HEK293 (cell line): ENCODE data around the gene PBLD.

Source experiments
- BCL11A ChIP-seq: fragments of 450-650 bp; formaldehyde crosslinking; IDR thresholded peaks from 2 replicates; pipeline ENCODE4 v1.5.1; 2016; ENCODE audit warnings: low read depth, missing biosample characterization, missing genetic modification characterization
- KLF1 ChIP-seq: fragments of 450-650 bp; formaldehyde crosslinking; IDR thresholded peaks from 2 replicates; pipeline ENCODE4 v1.5.1; 2016; ENCODE audit warnings: missing biosample characterization, missing genetic modification characterization
- WT1 ChIP-seq: fragments of 450-650 bp; formaldehyde crosslinking; IDR thresholded peaks from 2 replicates; pipeline ENCODE4 v1.5.1; 2016; ENCODE audit warnings: missing biosample characterization, missing genetic modification characterization
- YY2 ChIP-seq: fragments of 450-650 bp; formaldehyde crosslinking; IDR thresholded peaks from 2 replicates; pipeline ENCODE4 v1.5.1; 2016; ENCODE audit warnings: missing biosample characterization, missing genetic modification characterization
- ZBTB1 ChIP-seq: fragments of 450-650 bp; formaldehyde crosslinking; IDR thresholded peaks from 2 replicates; pipeline ENCODE4 v1.5.1; 2016; ENCODE audit warnings: missing biosample characterization, missing genetic modification characterization
- ZBTB17 ChIP-seq: fragments of 450-650 bp; formaldehyde crosslinking; IDR thresholded peaks from 2 replicates; pipeline ENCODE4 v1.5.1; 2016; ENCODE audit warnings: missing biosample characterization, missing genetic modification characterization
- ZBTB8A ChIP-seq: fragments of 450-650 bp; formaldehyde crosslinking; IDR thresholded peaks from 2 replicates; pipeline ENCODE4 v1.5.1; 2016; ENCODE audit warnings: missing biosample characterization, missing genetic modification characterization
- ZFHX2 ChIP-seq: fragments of 450-650 bp; formaldehyde crosslinking; conservative IDR thresholded peaks from 2 replicates; pipeline ENCODE4 v1.5.1; 2016; ENCODE audit warnings: missing biosample characterization, missing genetic modification characterization
- ZFP37 ChIP-seq: fragments of 450-650 bp; formaldehyde crosslinking; IDR thresholded peaks from 2 replicates; pipeline ENCODE4 v1.5.1; 2016; ENCODE audit warnings: missing biosample characterization, missing genetic modification characterization
- ZFP69B ChIP-seq: fragments of 450-650 bp; formaldehyde crosslinking; IDR thresholded peaks from 2 replicates; pipeline ENCODE4 v1.5.1; 2016; ENCODE audit warnings: missing biosample characterization, missing genetic modification characterization
- ZNF112 ChIP-seq: fragments of 450-650 bp; formaldehyde crosslinking; IDR thresholded peaks from 2 replicates; pipeline ENCODE4 v1.5.0; 2017; ENCODE audit warnings: missing biosample characterization, missing genetic modification characterization
- ZNF121 ChIP-seq: fragments of 450-650 bp; formaldehyde crosslinking; IDR thresholded peaks from 2 replicates; pipeline ENCODE4 v1.5.1; 2016; ENCODE audit warnings: missing biosample characterization, missing genetic modification characterization
- ZNF214 ChIP-seq: fragments of 450-650 bp; formaldehyde crosslinking; IDR thresholded peaks from 2 replicates; pipeline ENCODE4 v1.5.1; 2017; ENCODE audit warnings: missing biosample characterization, mild to moderate bottlenecking, missing genetic modification characterization, borderline replicate concordance
- ZNF24 ChIP-seq: fragments of 450-650 bp; formaldehyde crosslinking; IDR thresholded peaks from 2 replicates; pipeline ENCODE4 v1.5.1; 2016; ENCODE audit warnings: missing biosample characterization, missing genetic modification characterization
- ZNF311 ChIP-seq: fragments of 450-650 bp; formaldehyde crosslinking; IDR thresholded peaks from 2 replicates; pipeline ENCODE4 v1.5.1; 2017; ENCODE audit warnings: missing biosample characterization, missing genetic modification characterization, borderline replicate concordance
- ZNF341 ChIP-seq: fragments of 450-650 bp; formaldehyde crosslinking; IDR thresholded peaks from 2 replicates; pipeline ENCODE4; 2016; ENCODE audit warnings: low read depth, missing biosample characterization, missing genetic modification characterization
- ZNF37A ChIP-seq: fragments of 450-650 bp; IDR thresholded peaks from 2 replicates; pipeline ENCODE4 v1.5.1; 2018; ENCODE audit warnings: missing biosample characterization, missing genetic modification characterization
- ZNF391 ChIP-seq: fragments of 450-650 bp; formaldehyde crosslinking; IDR thresholded peaks from 2 replicates; pipeline ENCODE4 v1.5.1; 2016; ENCODE audit warnings: low read depth, missing biosample characterization, missing genetic modification characterization, borderline replicate concordance
- ZNF394 ChIP-seq: fragments of 450-650 bp; formaldehyde crosslinking; IDR thresholded peaks from 2 replicates; pipeline ENCODE4 v1.5.1; 2016; ENCODE audit warnings: missing biosample characterization, missing genetic modification characterization, mild to moderate bottlenecking, moderate library complexity, borderline replicate concordance
- ZNF433 ChIP-seq: fragments of 450-650 bp; formaldehyde crosslinking; IDR thresholded peaks from 2 replicates; pipeline ENCODE4 v1.5.1; 2016; ENCODE audit warnings: missing biosample characterization, missing genetic modification characterization, low read depth
- ZNF501 ChIP-seq: fragments of 450-650 bp; formaldehyde crosslinking; IDR thresholded peaks from 2 replicates; pipeline ENCODE4 v1.5.1; 2016; ENCODE audit warnings: missing biosample characterization, missing genetic modification characterization
- ZNF670 ChIP-seq: fragments of 450-650 bp; formaldehyde crosslinking; IDR thresholded peaks from 2 replicates; pipeline ENCODE4 v1.5.1; 2016; ENCODE audit warnings: missing biosample characterization, missing genetic modification characterization, low read depth
- ZNF837 ChIP-seq: fragments of 450-650 bp; formaldehyde crosslinking; IDR thresholded peaks from 2 replicates; pipeline ENCODE4 v1.5.1; 2016; ENCODE audit warnings: missing biosample characterization, missing genetic modification characterization
- ZSCAN16 ChIP-seq: fragments of 450-650 bp; formaldehyde crosslinking; IDR thresholded peaks from 2 replicates; pipeline ENCODE4 v1.5.1; 2016; ENCODE audit warnings: missing biosample characterization, missing genetic modification characterization
- TF ChIP-seq, protein P1 (sequence below): fragments of 450-650 bp; formaldehyde crosslinking; IDR thresholded peaks from 2 replicates; pipeline ENCODE4 v1.5.1; 2016; ENCODE audit warnings: missing biosample characterization, missing genetic modification characterization
- TF ChIP-seq, protein P2 (sequence below): fragments of 450-650 bp; formaldehyde crosslinking; IDR thresholded peaks from 2 replicates; pipeline ENCODE4 v1.5.1; 2017; ENCODE audit warnings: missing biosample characterization, missing genetic modification characterization
- TF ChIP-seq, protein P3 (sequence below): fragments of 450-650 bp; formaldehyde crosslinking; IDR thresholded peaks from 2 replicates; pipeline ENCODE4 v1.5.1; 2016; ENCODE audit warnings: missing biosample characterization, missing genetic modification characterization, borderline replicate concordance
- TF ChIP-seq, protein P4 (sequence below): fragments of 450-650 bp; formaldehyde crosslinking; IDR thresholded peaks from 2 replicates; pipeline ENCODE4 v1.5.1; 2016; ENCODE audit warnings: missing biosample characterization, missing genetic modification characterization
- TF ChIP-seq, protein P5 (sequence below): fragments of 450-650 bp; formaldehyde crosslinking; optimal IDR thresholded peaks from 2 replicates; pipeline ENCODE3; 2016; ENCODE audit warnings: missing biosample characterization, mild to moderate bottlenecking, missing genetic modification characterization

Gene PBLD

DNA sequence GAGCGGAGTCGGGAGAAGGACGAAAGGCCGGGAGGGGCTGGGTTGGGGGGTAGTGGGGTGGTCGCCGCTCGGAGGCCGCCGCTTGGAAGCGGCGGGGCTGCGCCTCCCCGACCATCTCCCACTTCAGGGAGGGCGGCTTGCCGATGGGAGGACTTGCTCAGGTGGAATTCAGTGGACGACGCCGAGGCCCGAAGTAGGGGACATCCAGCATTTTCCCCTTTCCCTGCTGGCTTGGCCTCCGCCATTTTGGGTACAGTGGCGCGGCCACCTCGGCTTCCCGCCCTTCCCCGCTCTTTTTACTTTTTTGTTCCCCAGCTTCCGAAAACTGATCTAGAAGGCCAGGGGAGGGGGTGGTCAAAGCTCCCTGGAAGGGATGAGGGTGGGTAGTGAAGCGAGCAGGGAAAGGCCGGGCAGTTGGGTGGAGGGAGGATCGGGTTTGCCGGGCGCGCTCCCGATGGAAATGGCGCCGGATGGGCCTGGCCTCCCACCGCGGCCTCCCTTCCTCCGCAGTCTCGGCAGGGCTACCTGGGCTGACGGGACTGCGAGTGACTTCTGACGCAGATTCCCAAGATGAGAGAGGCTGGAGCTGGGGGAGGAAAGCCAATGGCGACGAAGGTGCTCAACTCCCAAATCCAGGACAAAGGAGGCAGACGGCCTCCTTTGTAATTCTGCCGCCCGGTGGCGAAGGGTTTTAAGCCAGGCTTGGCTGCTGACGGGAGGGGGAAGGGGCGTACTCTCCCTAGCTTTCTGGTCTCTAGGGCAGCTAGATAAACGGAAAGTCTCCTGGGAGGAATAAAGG, at the start of gene PBLD (continued):
- TF ChIP-seq ZBTB8A (peak; percentile 70), BCL11A (tag by site-specific recombination) (no peak), ZNF121 (tag by site-specific recombination) (peak; percentile 8; the same call in 1 of the 2 replicates), ZNF24 (tag by site-specific recombination) (peak; percentile 35; the same call in 1 of the 2 replicates), ZNF391 (tag by site-specific recombination) (peak; percentile 91; the same call in 1 of the 2 replicates), ZNF341 (tag by site-specific recombination) (peak; percentile 89), KLF1 (tag by site-specific recombination) (no peak; the same call in none of the 2 replicates), ZNF501 (tag by site-specific recombination) (peak; percentile 51; the same call in 1 of the 2 replicates), ZBTB17 (peak; percentile 71), ZNF394 (peak; percentile 55), ZNF214 (tag by site-specific recombination) (no peak), ZNF311 (tag by site-specific recombination) (no peak), WT1 (tag by site-specific recombination) (peak; percentile 69; the same call in 1 of the 2 replicates), ZNF112 (no peak), ZBTB1 (no peak), ZNF837 (peak; percentile 13; the same call in 1 of the 2 replicates), ZFHX2 (tag by site-specific recombination) (peak; percentile 38; the same call in 1 of the 2 replicates), ZSCAN16 (no peak), ZNF670 (tag by site-specific recombination) (no peak), ZNF433 (tag by site-specific recombination) (no peak), YY2 (peak; percentile 87), ZFP37 (tag by site-specific recombination) (peak; percentile 22; the same call in 1 of the 2 replicates), ZFP69B (tag by site-specific recombination) (no peak), ZNF37A (tag by site-specific recombination) (no peak)
- TF ChIP-seq, protein P1, sequence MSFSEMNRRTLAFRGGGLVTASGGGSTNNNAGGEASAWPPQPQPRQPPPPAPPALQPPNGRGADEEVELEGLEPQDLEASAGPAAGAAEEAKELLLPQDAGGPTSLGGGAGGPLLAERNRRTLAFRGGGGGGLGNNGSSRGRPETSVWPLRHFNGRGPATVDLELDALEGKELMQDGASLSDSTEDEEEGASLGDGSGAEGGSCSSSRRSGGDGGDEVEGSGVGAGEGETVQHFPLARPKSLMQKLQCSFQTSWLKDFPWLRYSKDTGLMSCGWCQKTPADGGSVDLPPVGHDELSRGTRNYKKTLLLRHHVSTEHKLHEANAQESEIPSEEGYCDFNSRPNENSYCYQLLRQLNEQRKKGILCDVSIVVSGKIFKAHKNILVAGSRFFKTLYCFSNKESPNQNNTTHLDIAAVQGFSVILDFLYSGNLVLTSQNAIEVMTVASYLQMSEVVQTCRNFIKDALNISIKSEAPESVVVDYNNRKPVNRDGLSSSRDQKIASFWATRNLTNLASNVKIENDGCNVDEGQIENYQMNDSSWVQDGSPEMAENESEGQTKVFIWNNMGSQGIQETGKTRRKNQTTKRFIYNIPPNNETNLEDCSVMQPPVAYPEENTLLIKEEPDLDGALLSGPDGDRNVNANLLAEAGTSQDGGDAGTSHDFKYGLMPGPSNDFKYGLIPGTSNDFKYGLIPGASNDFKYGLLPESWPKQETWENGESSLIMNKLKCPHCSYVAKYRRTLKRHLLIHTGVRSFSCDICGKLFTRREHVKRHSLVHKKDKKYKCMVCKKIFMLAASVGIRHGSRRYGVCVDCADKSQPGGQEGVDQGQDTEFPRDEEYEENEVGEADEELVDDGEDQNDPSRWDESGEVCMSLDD = peak; percentile 56; the same call in 1 of the 2 replicates
- TF ChIP-seq, protein P2, sequence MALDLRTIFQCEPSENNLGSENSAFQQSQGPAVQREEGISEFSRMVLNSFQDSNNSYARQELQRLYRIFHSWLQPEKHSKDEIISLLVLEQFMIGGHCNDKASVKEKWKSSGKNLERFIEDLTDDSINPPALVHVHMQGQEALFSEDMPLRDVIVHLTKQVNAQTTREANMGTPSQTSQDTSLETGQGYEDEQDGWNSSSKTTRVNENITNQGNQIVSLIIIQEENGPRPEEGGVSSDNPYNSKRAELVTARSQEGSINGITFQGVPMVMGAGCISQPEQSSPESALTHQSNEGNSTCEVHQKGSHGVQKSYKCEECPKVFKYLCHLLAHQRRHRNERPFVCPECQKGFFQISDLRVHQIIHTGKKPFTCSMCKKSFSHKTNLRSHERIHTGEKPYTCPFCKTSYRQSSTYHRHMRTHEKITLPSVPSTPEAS (tag by site-specific recombination) = 0 out of 2 replicates have a peak, but pooled peaks have one; percentile 36
- TF ChIP-seq, protein P3, sequence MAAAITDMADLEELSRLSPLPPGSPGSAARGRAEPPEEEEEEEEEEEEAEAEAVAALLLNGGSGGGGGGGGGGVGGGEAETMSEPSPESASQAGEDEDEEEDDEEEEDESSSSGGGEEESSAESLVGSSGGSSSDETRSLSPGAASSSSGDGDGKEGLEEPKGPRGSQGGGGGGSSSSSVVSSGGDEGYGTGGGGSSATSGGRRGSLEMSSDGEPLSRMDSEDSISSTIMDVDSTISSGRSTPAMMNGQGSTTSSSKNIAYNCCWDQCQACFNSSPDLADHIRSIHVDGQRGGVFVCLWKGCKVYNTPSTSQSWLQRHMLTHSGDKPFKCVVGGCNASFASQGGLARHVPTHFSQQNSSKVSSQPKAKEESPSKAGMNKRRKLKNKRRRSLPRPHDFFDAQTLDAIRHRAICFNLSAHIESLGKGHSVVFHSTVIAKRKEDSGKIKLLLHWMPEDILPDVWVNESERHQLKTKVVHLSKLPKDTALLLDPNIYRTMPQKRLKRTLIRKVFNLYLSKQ = no peak
- TF ChIP-seq, protein P4, sequence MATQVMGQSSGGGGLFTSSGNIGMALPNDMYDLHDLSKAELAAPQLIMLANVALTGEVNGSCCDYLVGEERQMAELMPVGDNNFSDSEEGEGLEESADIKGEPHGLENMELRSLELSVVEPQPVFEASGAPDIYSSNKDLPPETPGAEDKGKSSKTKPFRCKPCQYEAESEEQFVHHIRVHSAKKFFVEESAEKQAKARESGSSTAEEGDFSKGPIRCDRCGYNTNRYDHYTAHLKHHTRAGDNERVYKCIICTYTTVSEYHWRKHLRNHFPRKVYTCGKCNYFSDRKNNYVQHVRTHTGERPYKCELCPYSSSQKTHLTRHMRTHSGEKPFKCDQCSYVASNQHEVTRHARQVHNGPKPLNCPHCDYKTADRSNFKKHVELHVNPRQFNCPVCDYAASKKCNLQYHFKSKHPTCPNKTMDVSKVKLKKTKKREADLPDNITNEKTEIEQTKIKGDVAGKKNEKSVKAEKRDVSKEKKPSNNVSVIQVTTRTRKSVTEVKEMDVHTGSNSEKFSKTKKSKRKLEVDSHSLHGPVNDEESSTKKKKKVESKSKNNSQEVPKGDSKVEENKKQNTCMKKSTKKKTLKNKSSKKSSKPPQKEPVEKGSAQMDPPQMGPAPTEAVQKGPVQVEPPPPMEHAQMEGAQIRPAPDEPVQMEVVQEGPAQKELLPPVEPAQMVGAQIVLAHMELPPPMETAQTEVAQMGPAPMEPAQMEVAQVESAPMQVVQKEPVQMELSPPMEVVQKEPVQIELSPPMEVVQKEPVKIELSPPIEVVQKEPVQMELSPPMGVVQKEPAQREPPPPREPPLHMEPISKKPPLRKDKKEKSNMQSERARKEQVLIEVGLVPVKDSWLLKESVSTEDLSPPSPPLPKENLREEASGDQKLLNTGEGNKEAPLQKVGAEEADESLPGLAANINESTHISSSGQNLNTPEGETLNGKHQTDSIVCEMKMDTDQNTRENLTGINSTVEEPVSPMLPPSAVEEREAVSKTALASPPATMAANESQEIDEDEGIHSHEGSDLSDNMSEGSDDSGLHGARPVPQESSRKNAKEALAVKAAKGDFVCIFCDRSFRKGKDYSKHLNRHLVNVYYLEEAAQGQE (tag by site-specific recombination) = no peak
- TF ChIP-seq, protein P5, sequence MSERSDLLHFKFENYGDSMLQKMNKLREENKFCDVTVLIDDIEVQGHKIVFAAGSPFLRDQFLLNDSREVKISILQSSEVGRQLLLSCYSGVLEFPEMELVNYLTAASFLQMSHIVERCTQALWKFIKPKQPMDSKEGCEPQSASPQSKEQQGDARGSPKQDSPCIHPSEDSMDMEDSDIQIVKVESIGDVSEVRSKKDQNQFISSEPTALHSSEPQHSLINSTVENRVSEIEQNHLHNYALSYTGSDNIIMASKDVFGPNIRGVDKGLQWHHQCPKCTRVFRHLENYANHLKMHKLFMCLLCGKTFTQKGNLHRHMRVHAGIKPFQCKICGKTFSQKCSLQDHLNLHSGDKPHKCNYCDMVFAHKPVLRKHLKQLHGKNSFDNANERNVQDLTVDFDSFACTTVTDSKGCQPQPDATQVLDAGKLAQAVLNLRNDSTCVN (tag by site-specific recombination) = peak; percentile 91
